Measurements from ENCODE around the gene WDR74. TPM values are rescaled to one million over a fixed set of nuclear protein-coding genes. Genes with fewer than 3 reads are reported as not detected.
"Not testable (repeated sequence)": the region's sequence is repeated elsewhere in the genome, so short reads cannot be mapped to it uniquely, and the experiment has no call there.

Gene WDR74
- total and polyA plus RNA-seq, 2 donors: 31.1 to 47.1 TPM

DNA sequence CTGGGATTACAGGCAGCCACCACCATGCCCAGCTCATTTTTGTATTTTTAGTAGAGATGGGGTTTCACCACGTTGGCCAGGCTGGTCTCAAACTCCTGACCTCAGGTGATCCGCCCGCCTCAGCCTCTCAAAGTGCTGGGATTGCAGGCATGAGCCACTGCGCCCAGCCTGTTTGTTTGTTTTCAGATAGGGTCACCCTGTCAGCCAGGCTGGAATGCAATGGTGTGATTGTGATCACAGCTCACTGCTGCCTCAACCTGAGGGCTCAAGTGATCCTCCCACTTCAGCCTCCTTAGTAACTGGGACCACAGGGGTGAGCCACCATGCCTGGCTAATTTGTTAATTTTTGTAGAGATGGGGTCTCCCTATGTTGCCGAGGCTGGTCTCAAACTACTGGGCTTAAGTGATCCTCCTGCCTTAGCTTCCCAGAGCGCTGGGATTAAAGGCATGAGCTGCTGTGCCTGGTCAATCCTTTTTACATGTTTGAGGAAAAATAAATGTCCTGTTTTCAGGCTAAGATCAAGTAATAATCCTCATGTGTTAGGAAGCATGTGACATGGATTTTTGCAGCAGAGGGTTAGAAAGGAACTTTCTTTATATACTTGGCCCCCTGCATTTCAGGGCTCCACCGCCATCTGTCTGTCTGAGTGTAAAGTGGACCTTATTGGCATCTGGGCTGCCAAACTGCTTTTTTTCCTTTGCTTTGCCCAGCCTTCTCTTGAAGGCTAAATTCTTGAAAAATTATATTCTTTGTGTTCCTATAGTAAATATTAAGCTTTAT lies 36.5 kb upstream of the WDR74 start:
- no peak for DNase-seq (ENCODE audit: extremely low spot score)
- Histone ChIP-seq H3K4me3 (ENCODE audit: low read depth, low read length) (no peak overlapping the region), H3K4me1 (ENCODE audit: insufficient read depth) (no peaks in the 10 kb centered on the region), H3K36me3 (ENCODE audit: insufficient read depth) (no peaks in the 10 kb centered on the region), H3K27ac (ENCODE audit: low read depth) (no peak overlapping the region)
- WGBS: 87% methylated on average over 7 of the region's 7 CpGs

- DNase-seq (ENCODE audit: extremely low spot score): no peak
- WGBS: 96% methylated on average over 7 of the region's 7 CpGs
- Histone ChIP-seq H3K4me1 (ENCODE audit: insufficient read depth) (no peaks in the 10 kb centered on the region), H3K27ac (ENCODE audit: low read depth) (no peak overlapping the region), H3K36me3 (ENCODE audit: insufficient read depth) (no peaks in the 10 kb centered on the region), H3K4me3 (ENCODE audit: low read depth, low read length) (no peak overlapping the region)
Observed at GRCh38 chr11:62874851-62875250, 35.5 kb upstream of the WDR74 start.

DNA sequence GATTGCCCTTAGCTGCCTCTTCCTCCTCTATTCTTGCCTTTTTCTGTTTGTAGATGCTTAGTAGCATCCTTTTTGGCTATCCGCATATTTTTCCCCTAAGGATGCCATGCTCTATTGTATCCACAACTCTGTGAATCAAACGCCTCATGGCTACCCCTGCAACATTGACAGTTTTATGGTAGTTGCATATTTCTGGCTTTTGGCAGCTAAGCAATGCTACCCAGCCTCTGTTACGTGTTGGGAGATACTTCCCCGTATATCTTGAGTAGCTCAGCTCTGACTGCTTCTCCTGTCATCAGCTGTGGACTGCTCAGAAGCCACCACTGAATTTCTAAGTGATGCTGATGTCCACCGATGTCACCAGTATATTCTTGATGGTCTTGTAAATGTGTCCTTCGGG lies 26.2 kb upstream of the WDR74 start:
- no peak for DNase-seq (ENCODE audit: extremely low spot score)
- H3K4me3 ChIP-seq (ENCODE audit: low read depth, low read length): no peak overlapping the region
- no peaks in the 10 kb centered on the region for H3K4me1 ChIP-seq (ENCODE audit: insufficient read depth)
- H3K36me3 ChIP-seq (ENCODE audit: insufficient read depth): no peaks in the 10 kb centered on the region
- 44% methylated on average over 6 of the region's 6 CpGs for WGBS
- H3K27ac ChIP-seq (ENCODE audit: low read depth): no peak overlapping the region

GRCh38 chr11:62863687-62864335 lies 24.4 kb upstream of the WDR74 start:
- H3K36me3 ChIP-seq (ENCODE audit: insufficient read depth): no peaks in the 10 kb centered on the region
- 55% methylated on average over 4 of the region's 4 CpGs for WGBS
- no peak for DNase-seq (ENCODE audit: extremely low spot score)
- no peak overlapping the region for H3K27ac ChIP-seq (ENCODE audit: low read depth)
- no peak overlapping the region for H3K4me3 ChIP-seq (ENCODE audit: low read depth, low read length)
- no peaks in the 10 kb centered on the region for H3K4me1 ChIP-seq (ENCODE audit: insufficient read depth)

DNA sequence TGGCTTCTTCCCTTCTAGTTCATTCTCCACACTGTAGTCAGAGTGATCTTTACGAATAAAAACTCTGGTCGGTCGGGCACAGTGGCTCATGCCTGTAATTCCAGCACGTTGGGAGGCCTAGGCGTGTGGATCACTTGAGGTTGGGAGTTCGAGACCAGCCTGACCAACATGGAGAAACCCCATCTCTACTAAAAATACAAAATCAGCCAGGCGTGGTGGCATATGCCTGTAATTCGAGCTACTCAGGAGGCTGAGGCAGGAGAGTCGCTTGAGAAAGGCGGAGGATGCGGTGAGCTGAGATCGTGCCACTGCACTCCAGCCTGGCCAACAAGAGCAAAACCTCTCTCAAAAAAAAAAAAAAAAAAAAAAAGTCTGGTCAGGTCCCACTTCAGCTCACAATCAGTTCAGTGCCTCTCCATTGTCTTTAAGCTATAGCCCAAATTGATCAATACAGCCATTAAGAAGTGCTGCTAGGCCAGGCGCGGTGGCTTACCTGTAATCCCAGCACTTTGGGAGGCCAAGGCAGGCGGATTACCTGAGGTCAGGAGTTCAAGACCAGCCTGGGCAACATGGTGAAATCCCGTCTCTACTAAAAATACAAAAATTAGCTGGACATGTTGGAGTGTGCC lies 22.3 kb upstream of the WDR74 start:
- H3K4me1 ChIP-seq (ENCODE audit: insufficient read depth): not testable (repeated sequence)
- 88% methylated on average over 16 of the region's 16 CpGs for WGBS

DNA sequence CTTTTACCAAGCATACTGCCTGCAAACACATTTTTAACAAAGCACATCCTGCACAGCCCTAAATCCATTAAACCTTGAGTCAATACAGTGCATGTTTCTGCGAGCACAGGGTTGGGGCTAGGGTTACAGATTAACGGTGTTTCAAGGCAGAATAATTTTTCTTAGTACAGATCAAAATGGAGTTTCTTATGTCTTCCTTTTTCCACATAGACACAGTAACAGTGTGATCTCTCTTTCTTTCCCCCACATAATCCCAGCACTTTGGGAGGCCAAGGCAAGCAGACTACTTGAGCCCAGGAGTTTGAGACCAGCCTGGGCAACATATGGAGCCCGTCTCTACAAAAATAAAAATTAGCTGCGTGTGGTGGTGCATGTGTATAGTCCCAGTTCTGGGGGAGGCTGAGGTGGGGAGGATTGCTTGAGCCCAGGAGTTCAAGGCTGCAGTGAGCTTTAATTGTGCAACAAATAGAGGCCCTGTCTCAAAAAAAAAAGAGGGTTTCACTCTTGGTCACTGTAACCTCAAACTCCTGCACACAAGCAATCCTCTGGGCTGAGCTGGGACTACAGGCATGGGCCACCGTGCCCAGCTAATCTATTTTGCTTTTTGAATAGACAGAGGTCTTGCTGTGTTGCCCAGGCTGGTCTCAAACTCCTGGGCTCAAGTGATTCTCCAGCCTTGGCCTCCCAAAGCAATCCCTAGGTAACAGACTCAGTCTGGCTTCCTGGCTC lies 21.6 kb upstream of the WDR74 start:
- Histone ChIP-seq H3K36me3 (ENCODE audit: insufficient read depth) (no peaks in the 10 kb centered on the region), H3K27ac (ENCODE audit: low read depth) (no peak overlapping the region), H3K4me3 (ENCODE audit: low read depth, low read length) (no peak overlapping the region), H3K4me1 (ENCODE audit: insufficient read depth) (no peaks in the 10 kb centered on the region)
- WGBS: 49% methylated on average over 5 of the region's 5 CpGs
- DNase-seq (ENCODE audit: extremely low spot score): no peak

More for the DNA sequence above, 22.3 kb upstream of the WDR74 start:
- not testable (repeated sequence) for H3K36me3 ChIP-seq (ENCODE audit: insufficient read depth); DNase-seq (ENCODE audit: extremely low spot score); H3K4me3 ChIP-seq (ENCODE audit: low read depth, low read length); H3K27ac ChIP-seq (ENCODE audit: low read depth)

- H3K4me3 ChIP-seq (ENCODE audit: low read depth, low read length); H3K4me1 ChIP-seq (ENCODE audit: insufficient read depth); H3K36me3 ChIP-seq (ENCODE audit: insufficient read depth); DNase-seq (ENCODE audit: extremely low spot score); H3K27ac ChIP-seq (ENCODE audit: low read depth): not testable (repeated sequence)
- 86% methylated on average over 8 of the region's 8 CpGs for WGBS
Observed at GRCh38 chr11:62859281-62859703, 19.9 kb upstream of the WDR74 start.

GRCh38 chr11:62858201-62858600 lies 18.8 kb upstream of the WDR74 start:
- Histone ChIP-seq H3K4me3 (ENCODE audit: low read depth, low read length) (no peak overlapping the region), H3K27ac (ENCODE audit: low read depth) (no peak overlapping the region), H3K4me1 (ENCODE audit: insufficient read depth) (no peaks in the 10 kb centered on the region), H3K36me3 (ENCODE audit: insufficient read depth) (no peaks in the 10 kb centered on the region)
- DNase-seq (ENCODE audit: extremely low spot score): no peak
- WGBS: 80% methylated on average over 7 of the region's 7 CpGs

DNA sequence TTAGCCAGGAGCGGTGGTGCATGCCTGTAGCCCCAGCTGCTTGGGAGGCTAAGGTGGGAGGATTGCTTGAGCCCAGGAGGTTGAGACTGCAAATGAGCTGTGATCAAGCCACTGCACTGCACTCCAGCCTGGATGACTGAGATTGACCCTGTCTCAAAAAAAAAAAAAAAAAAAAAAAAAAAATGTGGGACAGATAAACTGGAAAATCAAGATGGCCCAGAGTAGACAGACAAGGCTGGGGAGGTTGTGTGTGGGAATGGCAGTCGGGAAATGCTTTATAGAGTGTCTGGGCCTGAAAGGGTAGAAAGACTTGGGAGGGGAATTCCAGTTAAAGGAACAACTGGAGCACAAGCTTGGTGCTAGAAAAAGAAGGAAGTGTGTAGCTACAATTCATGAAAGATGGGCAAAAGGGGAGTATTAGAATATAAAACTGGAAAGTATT lies 18.2 kb upstream of the WDR74 start:
- Histone ChIP-seq H3K36me3 (ENCODE audit: insufficient read depth) (no peaks in the 10 kb centered on the region), H3K4me3 (ENCODE audit: low read depth, low read length) (no peak overlapping the region), H3K27ac (ENCODE audit: low read depth) (no peak overlapping the region), H3K4me1 (ENCODE audit: insufficient read depth) (no peaks in the 10 kb centered on the region)
- DNase-seq (ENCODE audit: extremely low spot score): no peak
- WGBS: 72% methylated on average over 2 of the region's 2 CpGs

DNA sequence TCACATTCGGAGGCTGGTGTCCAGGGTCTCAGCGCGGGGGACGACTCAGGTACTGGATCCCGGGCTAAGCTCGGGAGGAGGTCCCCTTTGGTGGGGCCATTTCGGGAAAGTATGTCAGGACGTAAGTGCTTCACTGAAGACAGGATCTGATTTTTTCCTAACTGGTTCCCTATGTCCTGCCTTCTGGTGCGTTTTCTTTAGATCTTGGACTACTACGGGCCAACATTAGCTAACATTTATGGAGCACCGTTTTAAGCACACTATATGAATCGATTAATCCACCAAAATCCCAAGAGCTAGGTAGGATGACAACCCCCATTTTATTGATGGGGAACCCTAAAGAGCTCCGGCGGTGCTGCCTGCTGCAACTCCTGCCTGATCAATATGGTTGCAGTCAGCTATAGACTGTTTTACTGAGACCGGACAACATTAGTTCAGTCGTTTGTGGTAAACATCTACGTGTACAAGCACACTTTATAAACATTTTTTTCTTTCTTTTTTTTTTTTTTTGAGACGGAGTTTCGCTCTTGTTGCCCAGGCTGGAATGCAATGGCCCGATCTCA lies 17.0 kb upstream of the WDR74 start:
- WGBS: 7% methylated on average over 20 of the region's 20 CpGs
- no peak overlapping the region for H3K27ac ChIP-seq (ENCODE audit: low read depth)
- no peak for DNase-seq (ENCODE audit: extremely low spot score)

GRCh38 chr11:62855571-62856332 lies 16.4 kb upstream of the WDR74 start:
- no peaks in the 10 kb centered on the region for H3K36me3 ChIP-seq (ENCODE audit: insufficient read depth)
- WGBS: under 1% methylated on average over 54 of the region's 54 CpGs
- H3K4me3 ChIP-seq (ENCODE audit: low read depth, low read length): peak overlapping the region; percentile 75
- DNase-seq (ENCODE audit: extremely low spot score): peak; percentile 93
- no peaks in the 10 kb centered on the region for H3K4me1 ChIP-seq (ENCODE audit: insufficient read depth)
- H3K27ac ChIP-seq (ENCODE audit: low read depth): peak overlapping the region; percentile 40

More for the DNA sequence above, 17.0 kb upstream of the WDR74 start:
- Histone ChIP-seq H3K4me1 (ENCODE audit: insufficient read depth) (no peaks in the 10 kb centered on the region), H3K4me3 (ENCODE audit: low read depth, low read length) (peak overlapping the region; percentile 75), H3K36me3 (ENCODE audit: insufficient read depth) (no peaks in the 10 kb centered on the region)

- peak overlapping the region; percentile 40 for H3K27ac ChIP-seq (ENCODE audit: low read depth)
- H3K36me3 ChIP-seq (ENCODE audit: insufficient read depth): no peaks in the 10 kb centered on the region
- H3K4me3 ChIP-seq (ENCODE audit: low read depth, low read length): peak overlapping the region; percentile 75
- H3K4me1 ChIP-seq (ENCODE audit: insufficient read depth): no peaks in the 10 kb centered on the region
- DNase-seq (ENCODE audit: extremely low spot score): no peak
- WGBS: 4% methylated on average over 15 of the region's 15 CpGs
Observed at GRCh38 chr11:62854825-62855570, 15.6 kb upstream of the WDR74 start.

All from urinary bladder (tissue), 4 donors.